GM06990 (cell line): Measurements from ENCODE around the gene EXO1.
"Not testable (repeated sequence)": the region's sequence is repeated elsewhere in the genome, so short reads cannot be mapped to it uniquely, and the experiment has no call there.

ENCODE experiments used
- DNase-seq: peaks from one replicate; pipeline ENCODE4 v3.0.0-alpha.2; 2011; ENCODE audit not compliant: insufficient read length; ENCODE audit errors: extremely low read depth
- H3K27me3 ChIP-seq: replicated peaks from 2 replicates; pipeline ENCODE4 v1.6.0; 2011; ENCODE audit warnings: low read length; ENCODE audit not compliant: control insufficient read depth, insufficient read depth
- H3K36me3 ChIP-seq: 2 replicates; pipeline ENCODE4 v1.5.1; 2011; ENCODE audit warnings: low read length; ENCODE audit not compliant: control insufficient read depth, insufficient read depth
- H3K4me3 ChIP-seq: replicated peaks from 2 replicates; pipeline ENCODE4 v1.5.1; 2011; ENCODE audit warnings: low read depth, mild to moderate bottlenecking, control low read depth, low read length
- TF ChIP-seq, protein P1 (sequence below): IDR thresholded peaks from 2 replicates; pipeline ENCODE4 v1.5.1; 2011; ENCODE audit warnings: low read length, control low read depth, mild to moderate bottlenecking, inconsistent platforms; ENCODE audit not compliant: insufficient read depth, poor library complexity, severe bottlenecking

The EXO1 gene

DNA sequence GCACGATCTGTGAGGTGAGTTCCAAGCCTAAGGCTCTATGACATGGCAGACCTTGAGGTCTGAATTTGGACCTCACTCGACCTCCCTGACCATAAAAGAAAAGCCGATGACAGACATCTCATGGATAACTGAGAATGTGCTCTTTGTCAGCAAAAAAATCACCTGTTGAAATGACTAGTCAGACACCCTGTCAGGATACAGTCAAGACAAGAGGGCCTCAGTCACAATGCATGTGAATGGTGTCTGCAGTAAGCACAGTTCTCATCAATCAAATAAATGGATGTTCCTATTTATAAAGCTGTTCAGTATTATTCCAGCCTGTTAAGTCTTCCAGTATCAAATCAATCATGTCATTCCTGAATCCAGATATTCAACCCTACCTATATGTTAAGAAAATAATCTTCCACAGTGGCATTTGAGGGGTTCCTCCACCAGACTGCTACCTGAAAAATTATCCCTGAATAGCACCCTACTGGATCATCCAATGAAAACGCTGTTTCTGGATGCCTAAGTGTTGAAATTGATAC is 28.6 kb upstream of the EXO1 start:
- Histone ChIP-seq H3K36me3 (no peaks in the 10 kb centered on the region), H3K27me3 (no peaks in the 10 kb centered on the region), H3K4me3 (no peak overlapping the region)
- TF ChIP-seq, protein P1, sequence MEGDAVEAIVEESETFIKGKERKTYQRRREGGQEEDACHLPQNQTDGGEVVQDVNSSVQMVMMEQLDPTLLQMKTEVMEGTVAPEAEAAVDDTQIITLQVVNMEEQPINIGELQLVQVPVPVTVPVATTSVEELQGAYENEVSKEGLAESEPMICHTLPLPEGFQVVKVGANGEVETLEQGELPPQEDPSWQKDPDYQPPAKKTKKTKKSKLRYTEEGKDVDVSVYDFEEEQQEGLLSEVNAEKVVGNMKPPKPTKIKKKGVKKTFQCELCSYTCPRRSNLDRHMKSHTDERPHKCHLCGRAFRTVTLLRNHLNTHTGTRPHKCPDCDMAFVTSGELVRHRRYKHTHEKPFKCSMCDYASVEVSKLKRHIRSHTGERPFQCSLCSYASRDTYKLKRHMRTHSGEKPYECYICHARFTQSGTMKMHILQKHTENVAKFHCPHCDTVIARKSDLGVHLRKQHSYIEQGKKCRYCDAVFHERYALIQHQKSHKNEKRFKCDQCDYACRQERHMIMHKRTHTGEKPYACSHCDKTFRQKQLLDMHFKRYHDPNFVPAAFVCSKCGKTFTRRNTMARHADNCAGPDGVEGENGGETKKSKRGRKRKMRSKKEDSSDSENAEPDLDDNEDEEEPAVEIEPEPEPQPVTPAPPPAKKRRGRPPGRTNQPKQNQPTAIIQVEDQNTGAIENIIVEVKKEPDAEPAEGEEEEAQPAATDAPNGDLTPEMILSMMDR: no peak
- no peak for DNase-seq

- H3K27me3 ChIP-seq: no peaks in the 10 kb centered on the region
- H3K36me3 ChIP-seq: no peaks in the 10 kb centered on the region
- H3K4me3 ChIP-seq: no peak overlapping the region
- no peak for DNase-seq
- TF ChIP-seq, protein P1: no peak
These were observed 26.6 kb upstream of the EXO1 start for GRCh38 chr1:241821363-241821762.

- Histone ChIP-seq H3K27me3 (no peaks in the 10 kb centered on the region), H3K4me3 (no peak overlapping the region), H3K36me3 (no peaks in the 10 kb centered on the region)
- TF ChIP-seq, protein P1: no peak
- no peak for DNase-seq
These were observed 25.2 kb upstream of the EXO1 start for GRCh38 chr1:241822846-241823245.

DNA sequence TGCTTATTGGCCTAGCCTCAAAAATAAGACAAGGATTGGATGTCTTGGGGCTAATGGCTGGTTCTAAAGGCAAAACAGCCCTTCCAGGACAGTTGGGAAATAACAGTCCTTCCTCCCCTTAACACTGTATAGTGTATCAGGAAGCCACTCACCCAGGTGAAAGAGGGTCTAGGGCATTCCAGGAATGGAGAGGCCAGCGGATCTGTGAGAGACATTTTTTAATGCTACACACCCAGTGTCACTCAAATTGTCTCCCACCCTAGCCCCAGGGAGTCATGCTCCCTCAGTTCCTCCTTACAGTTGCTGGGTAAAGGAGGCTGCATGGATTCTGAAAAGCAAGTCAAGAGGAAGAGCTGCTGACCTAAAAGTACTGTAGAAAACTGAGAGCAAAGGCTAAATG is 24.1 kb upstream of the EXO1 start:
- Histone ChIP-seq H3K36me3 (no peaks in the 10 kb centered on the region), H3K4me3 (no peak overlapping the region), H3K27me3 (no peaks in the 10 kb centered on the region)
- DNase-seq: no peak
- TF ChIP-seq, protein P1: no peak

DNA sequence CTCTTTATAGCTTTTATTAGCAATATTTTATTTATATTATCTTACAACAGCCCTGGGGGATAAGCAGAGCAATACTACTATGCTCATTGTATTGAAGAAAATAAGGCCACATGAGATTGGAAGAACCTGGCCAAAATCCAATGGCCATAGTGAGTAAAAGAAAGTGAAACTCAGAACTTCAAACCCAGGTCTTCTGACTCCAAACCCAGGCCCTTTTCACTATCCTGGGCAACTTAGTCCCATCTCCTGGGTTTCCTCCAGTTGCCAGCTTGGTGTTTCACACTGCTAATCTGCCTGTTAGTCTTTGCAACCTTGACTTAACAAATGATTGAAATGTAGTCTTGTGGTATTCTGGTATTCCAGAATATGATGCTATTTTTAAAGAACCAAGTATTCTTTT is 22.4 kb upstream of the EXO1 start:
- Histone ChIP-seq H3K36me3 (no peaks in the 10 kb centered on the region), H3K27me3 (no peaks in the 10 kb centered on the region), H3K4me3 (no peak overlapping the region)
- no peak for DNase-seq
- TF ChIP-seq, protein P1: no peak

DNA sequence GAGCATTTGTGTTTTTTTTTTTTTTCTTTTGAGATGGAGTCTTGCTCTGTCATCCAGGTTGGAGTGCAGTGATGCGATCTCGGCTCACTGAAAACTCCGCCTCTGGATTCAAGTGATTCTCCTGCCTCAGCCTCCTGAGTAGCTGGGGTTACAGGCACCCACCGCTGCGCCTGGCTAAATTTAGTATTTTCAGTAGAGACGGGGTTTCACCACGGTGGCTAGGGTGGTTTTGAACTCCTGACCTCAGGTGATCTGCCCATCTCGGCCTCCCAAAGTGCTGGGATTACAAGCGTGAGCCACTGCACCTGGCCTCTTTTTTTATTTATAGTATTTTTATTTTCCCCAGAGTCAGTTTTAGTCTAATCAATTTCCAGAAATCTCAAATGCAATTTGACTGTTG is 21.4 kb upstream of the EXO1 start:
- DNase-seq, H3K27me3 ChIP-seq, H3K4me3 ChIP-seq, H3K36me3 ChIP-seq: not testable (repeated sequence)
